MM.1S (cell line): ENCODE data around the gene GNAS-AS1.

Experiments used
- CTCF ChIP-seq: fragments of 300-600 bp; sonication (generic); IDR thresholded peaks from 2 replicates; pipeline ENCODE4 v1.5.1; 2016; ENCODE audit warnings: antibody characterized with exemption, low read length, mixed read lengths
- EZH2 ChIP-seq: fragments of 300-600 bp; sonication (generic); optimal IDR thresholded peaks from 2 replicates; pipeline ENCODE3; 2017; ENCODE audit warnings: low read depth, mild to moderate bottlenecking, antibody characterized with exemption, low read length, mixed read lengths
- EZH2phosphoT487 ChIP-seq: fragments of 300-600 bp; sonication (generic); IDR thresholded peaks from 2 replicates; pipeline ENCODE4 v1.6.1; 2018; ENCODE audit warnings: antibody characterized with exemption, low read length

- no peak for TF ChIP-seq CTCF
- TF ChIP-seq EZH2: no peak
- TF ChIP-seq EZH2phosphoT487: no peak
Observed at GRCh38 chr20:58774214-58774613, 76.5 kb downstream of the GNAS-AS1 start.
